GM10248 (cell line): Measurements from ENCODE around the gene ZNF787.

Experiments used
- CTCF ChIA-PET: fragments of 300-600 bp; sonication (Branson Sonifier 250); formaldehyde crosslinking; extraction: SDS; loops from one replicate; lab custom pipeline; 2021; ENCODE audit warnings: antibody characterized with exemption; lab: Yijun Ruan, JAX
- POLR2A ChIA-PET: fragments of 350-650 bp; sonication (Branson Sonifier 250); formaldehyde crosslinking; extraction: SDS; loops from one replicate; lab custom pipeline; 2020; ENCODE audit warnings: antibody characterized with exemption; lab: Yijun Ruan, JAX
- DNase-seq: peaks from one replicate; pipeline ENCODE4 v3.0.0; 2012; ENCODE audit errors: extremely low spot score
- TF ChIP-seq, protein P1 (sequence below): IDR thresholded peaks from 2 replicates; pipeline ENCODE4 v1.5.1; 2012; ENCODE audit warnings: mild to moderate bottlenecking, low read depth; ENCODE audit errors: extremely low read depth, missing control alignments, control extremely low read depth

The ZNF787 gene

GRCh38 chr19:56159622-56160271 is 38.7 kb upstream of the ZNF787 start:
- no peak for DNase-seq
- POLR2A ChIA-PET, result no interaction called here
- CTCF ChIA-PET, result interaction anchor here (1.4 kb wide), 1 partner anchor 16 kb away, joined by 6 read pairs; the partner anchor contains the start of gene GALP
- TF ChIP-seq, protein P1, sequence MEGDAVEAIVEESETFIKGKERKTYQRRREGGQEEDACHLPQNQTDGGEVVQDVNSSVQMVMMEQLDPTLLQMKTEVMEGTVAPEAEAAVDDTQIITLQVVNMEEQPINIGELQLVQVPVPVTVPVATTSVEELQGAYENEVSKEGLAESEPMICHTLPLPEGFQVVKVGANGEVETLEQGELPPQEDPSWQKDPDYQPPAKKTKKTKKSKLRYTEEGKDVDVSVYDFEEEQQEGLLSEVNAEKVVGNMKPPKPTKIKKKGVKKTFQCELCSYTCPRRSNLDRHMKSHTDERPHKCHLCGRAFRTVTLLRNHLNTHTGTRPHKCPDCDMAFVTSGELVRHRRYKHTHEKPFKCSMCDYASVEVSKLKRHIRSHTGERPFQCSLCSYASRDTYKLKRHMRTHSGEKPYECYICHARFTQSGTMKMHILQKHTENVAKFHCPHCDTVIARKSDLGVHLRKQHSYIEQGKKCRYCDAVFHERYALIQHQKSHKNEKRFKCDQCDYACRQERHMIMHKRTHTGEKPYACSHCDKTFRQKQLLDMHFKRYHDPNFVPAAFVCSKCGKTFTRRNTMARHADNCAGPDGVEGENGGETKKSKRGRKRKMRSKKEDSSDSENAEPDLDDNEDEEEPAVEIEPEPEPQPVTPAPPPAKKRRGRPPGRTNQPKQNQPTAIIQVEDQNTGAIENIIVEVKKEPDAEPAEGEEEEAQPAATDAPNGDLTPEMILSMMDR, result no peak

DNA sequence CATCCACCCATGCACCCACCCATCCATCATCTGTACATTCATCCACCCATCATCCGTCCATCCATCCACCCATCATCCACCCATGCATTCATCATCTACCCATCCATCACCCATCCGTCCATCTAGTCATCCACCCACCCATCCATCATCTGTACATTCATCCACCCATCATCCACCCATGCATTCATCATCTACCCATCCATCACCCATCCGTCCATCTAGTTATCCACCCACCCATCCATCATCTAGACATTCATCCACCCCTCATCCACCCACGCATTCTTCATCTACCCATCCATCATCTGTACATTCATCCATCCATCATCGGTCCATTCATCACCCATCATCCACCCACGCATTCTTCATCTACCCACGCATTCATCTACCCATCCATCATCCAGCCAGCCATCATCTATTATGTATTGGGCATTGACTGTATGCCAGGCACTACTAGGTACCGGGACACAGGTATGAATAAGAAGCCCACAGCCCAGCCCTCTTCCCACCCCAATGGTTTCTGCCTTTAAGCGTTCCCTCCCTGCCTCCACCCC is 38.0 kb upstream of the ZNF787 start:
- DNase-seq, result no peak
- TF ChIP-seq, protein P1, result no peak
- CTCF ChIA-PET, result no interaction called here
- POLR2A ChIA-PET, result no interaction called here

DNA sequence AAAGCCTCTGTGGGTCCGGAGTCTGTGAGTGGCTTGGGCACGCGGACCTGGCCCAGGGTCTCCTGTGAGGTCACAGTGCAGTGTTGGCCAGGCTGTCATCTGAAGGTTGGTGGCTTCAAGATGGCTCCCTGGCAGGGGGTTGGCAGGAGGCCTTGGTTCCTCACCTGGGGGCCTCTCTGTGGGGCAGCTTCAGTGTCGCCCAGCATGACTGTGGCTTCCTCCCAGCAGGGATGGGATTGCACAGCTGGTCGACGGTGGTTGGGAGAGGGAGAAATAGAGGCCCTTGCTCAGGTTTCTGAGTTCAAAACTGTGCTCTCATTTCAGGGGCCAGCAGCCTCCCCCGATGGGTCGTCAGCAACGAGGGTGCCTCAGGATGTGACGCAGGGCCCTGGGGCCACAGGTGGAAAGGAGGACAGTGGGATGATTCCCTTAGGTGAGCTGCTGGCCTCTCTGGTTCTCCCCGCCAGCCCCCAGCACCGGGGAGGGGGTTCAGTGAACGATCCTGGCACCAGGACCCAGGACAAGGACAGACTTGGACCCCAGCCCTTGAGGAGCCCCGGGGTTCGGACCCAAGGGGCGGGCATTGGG is 37.2 kb upstream of the ZNF787 start:
- DNase-seq, result no peak
- TF ChIP-seq, protein P1, result no peak
- ChIA-PET POLR2A (no interaction called here), CTCF (interaction anchor here (1.0 to 2.1 kb wide), 3 partner anchors 13 to 95 kb away, joined by 3 to 4 read pairs (median 3); no protein-coding TSS in a partner anchor)

- ChIA-PET CTCF (interaction anchor here (1.1 to 2.1 kb wide), 4 partner anchors 12 to 91 kb away, joined by 3 to 4 read pairs (median 4); no protein-coding TSS in a partner anchor), POLR2A (no interaction called here)
- TF ChIP-seq, protein P1, result no peak
- DNase-seq, result no peak
These were observed 35.7 kb upstream of the ZNF787 start for GRCh38 chr19:56156768-56157167.

- TF ChIP-seq, protein P1, result peak; percentile 29
- ChIA-PET POLR2A (interaction anchor here (0.5 kb wide), 1 partner anchor 1120 kb away, joined by 6 read pairs; no protein-coding TSS in a partner anchor), CTCF (interaction anchor here (1.0 to 2.4 kb wide), 10 partner anchors 8 to 178 kb away, joined by 3 to 10 read pairs (median 4); no protein-coding TSS in a partner anchor)
- no peak for DNase-seq
These were observed 34.1 kb upstream of the ZNF787 start for GRCh38 chr19:56155124-56155687.

GRCh38 chr19:56153507-56153906 is 32.4 kb upstream of the ZNF787 start:
- TF ChIP-seq, protein P1, result no peak
- POLR2A ChIA-PET, result no interaction called here
- CTCF ChIA-PET, result interaction anchor here (2.0 to 2.4 kb wide), 2 partner anchors 20 to 25 kb away, joined by 8 to 9 read pairs; no protein-coding TSS in a partner anchor
- no peak for DNase-seq
